GM13976 (cell line): ENCODE data around the gene UBAC2.
A peak's percentile ranks its signal among the peaks of the same experiment; 100 is the strongest.

ENCODE experiments used
- DNase-seq: peaks from one replicate; pipeline ENCODE4 v3.0.0; 2012; ENCODE audit warnings: low spot score
- in situ Hi-C: fragments of 300-500 bp; cut with MboI; formaldehyde crosslinking; loops from one replicate; pipeline ENCODE4 v1.12.0; 2022; ENCODE audit warnings: low sequenced_read_pairs, mixed read lengths, inconsistent platforms; ENCODE audit not compliant: unreplicated experiment
- TF ChIP-seq, protein P1 (sequence below): IDR thresholded peaks from 2 replicates; pipeline ENCODE4 v1.5.1; 2012; ENCODE audit warnings: borderline replicate concordance, mild to moderate bottlenecking; ENCODE audit not compliant: insufficient read depth; ENCODE audit errors: extremely low read depth, missing control alignments, control extremely low read depth

The UBAC2 gene

DNA sequence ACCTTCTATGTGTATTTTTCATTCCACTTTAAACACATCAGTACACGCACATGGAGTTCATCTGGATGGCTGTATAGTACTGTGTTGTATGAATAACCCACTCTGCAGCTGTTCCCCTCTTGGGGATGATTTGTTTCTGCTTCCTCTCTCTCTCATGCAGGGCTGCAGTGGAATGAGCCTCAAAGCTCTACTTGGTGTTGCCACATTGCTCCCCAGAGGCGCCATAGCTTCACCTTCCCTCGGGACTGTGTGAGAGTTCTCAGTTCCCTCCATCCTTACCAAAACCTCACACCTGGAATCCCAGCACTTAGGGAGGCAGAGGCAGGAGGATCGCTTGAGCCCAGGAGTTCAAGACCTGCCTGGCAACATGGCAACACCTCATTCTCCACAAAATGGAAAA lies 134.9 kb downstream of the UBAC2 start:
- in situ Hi-C loops: no loop called here
- peak; percentile 45 for DNase-seq
- TF ChIP-seq, protein P1, sequence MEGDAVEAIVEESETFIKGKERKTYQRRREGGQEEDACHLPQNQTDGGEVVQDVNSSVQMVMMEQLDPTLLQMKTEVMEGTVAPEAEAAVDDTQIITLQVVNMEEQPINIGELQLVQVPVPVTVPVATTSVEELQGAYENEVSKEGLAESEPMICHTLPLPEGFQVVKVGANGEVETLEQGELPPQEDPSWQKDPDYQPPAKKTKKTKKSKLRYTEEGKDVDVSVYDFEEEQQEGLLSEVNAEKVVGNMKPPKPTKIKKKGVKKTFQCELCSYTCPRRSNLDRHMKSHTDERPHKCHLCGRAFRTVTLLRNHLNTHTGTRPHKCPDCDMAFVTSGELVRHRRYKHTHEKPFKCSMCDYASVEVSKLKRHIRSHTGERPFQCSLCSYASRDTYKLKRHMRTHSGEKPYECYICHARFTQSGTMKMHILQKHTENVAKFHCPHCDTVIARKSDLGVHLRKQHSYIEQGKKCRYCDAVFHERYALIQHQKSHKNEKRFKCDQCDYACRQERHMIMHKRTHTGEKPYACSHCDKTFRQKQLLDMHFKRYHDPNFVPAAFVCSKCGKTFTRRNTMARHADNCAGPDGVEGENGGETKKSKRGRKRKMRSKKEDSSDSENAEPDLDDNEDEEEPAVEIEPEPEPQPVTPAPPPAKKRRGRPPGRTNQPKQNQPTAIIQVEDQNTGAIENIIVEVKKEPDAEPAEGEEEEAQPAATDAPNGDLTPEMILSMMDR: no peak

DNA sequence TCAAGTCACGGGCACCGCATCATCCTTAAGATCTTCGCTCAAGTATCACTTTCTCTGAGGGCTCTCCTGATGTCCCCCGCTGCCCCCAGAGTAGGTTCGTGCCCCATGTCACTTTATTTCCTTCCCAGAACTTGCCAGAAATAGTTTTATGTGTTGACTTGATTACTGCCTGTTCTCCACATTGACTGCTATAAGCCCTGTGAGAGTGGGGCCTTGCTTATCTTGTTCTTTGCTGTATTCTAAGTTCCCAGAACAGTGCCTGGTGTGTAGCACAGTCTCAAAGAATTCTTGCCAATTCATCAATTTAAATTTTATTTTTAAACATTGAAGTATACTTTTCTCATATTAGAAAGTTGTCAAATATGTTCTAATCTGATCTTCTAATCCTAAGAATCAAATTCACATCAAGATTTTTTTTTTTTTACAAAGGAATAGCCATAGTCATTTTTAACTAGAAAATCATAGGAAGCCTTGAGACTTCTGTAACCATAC lies 138.6 kb downstream of the UBAC2 start:
- TF ChIP-seq, protein P1: no peak
- in situ Hi-C loops: no loop called here
- DNase-seq: no peak

DNA sequence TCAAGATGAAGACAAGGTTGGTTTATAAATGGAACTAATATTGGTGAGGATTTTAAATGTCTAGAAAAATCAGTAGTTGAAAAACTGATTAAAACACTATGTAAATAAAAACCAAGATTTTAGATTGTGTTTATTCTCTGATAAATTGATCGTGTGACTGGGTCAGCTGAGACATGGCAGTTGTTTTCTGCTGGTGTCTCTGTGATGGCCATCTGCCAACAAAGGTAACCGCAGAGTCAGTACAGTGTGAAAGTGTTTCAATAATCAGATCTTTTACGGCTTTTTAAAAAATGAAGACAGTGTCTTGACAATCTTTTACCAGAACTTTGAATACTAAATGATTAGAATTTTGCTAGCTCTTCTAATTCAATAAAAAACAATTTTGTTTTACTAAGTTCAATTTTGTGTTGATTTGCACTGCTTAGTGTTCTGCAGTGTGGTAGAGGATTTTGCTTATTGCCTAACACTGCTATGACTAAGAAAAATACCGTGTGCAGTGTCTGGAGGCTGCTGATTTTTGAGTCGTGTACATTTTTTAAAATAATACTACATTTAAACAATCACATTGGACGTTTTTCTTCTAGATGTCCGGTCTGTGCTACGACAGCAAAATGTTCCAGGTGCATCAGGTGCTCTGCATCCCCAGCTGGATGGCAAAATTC lies 139.2 kb downstream of the UBAC2 start:
- in situ Hi-C loops: no loop called here
- no peak for DNase-seq
- TF ChIP-seq, protein P1: no peak

DNA sequence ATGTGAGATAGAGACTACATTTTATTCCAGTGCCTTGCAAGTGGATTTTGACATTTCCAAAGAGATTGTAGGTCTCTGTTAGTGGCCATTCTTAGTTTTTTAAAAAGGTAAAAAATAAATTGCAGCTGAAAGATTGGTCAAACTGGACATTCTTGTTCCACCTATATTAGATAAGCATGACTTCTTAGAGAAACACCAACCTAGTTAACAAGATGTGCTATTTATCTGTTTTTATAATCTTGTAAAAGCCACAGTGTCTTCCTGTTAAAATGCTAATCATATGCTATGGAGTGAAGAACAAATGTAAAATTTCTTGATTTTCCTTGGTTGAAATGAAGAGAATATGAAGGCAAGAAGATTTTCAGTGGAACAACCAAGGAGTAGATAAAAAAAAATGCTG lies 140.0 kb downstream of the UBAC2 start:
- no peak for DNase-seq
- TF ChIP-seq, protein P1: no peak
- in situ Hi-C loops: no loop called here

DNA sequence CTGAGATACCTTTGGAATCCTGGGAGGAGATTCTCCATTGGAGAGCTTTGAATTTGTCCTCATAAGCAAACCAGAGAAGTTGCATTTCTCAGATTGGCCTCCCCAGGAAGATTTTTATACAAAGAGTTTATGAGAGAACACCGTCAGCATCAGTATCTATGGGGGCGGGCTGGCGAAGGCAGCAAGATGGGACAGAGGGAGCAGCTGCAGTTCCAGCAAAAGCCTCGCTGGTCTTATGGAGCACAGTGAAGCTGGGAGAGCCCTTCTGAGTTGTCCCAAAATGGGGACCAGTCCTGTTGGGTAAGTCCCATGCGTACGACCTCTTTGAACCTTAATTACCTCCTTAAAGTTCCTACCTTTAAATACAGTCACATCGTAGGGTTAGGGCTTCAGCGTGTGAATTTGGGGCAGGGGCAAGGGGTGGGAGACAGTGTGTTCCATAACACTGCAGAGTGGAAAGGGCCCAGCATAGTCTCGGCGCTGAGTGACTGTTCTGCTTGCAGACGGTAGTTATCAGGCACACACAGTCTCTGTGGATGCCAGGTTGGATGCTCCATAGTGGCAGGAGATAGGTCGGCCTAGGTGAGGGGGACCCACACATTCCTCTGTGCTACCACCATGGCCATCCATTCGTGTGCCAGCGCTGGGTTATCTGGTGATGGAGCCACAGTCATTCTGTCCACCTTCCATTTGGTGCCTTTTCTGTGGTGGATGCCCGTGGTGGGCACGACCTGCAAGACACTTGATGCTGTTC lies 141.5 kb downstream of the UBAC2 start:
- DNase-seq: no peak
- in situ Hi-C loops: no loop called here
- TF ChIP-seq, protein P1: no peak

DNA sequence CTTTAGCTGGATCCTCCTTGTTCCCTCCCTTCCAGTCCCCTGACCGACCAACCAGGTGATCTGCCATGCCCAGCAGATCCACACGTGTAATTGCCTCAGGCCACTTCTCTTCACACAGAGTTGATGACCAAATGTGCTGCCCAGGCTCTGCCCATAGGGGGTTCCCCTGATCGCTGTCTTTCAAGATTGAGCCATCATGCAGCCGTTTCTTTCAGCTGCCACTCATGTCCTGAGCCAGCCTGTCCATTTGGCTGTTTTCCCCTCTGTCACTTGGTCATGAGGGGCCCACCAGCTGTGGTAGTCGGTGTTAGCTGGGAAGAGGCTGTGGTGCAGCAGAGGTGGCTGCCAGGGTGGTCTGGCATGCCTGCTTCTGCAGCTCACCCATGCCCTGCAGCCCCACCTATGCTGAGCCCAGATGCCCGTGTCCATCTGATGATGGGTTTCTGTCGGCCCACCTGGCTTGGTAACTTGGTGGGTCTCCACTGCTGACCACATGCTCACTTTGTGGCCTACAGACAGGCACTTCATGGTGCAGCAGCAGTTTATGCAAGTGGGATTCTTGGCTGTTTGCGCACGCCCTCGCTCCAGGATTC lies 142.2 kb downstream of the UBAC2 start:
- TF ChIP-seq, protein P1: no peak
- DNase-seq: no peak
- in situ Hi-C loops: no loop called here
